ENCODE measurements around the gene LDB2.

Gene LDB2

DNA sequence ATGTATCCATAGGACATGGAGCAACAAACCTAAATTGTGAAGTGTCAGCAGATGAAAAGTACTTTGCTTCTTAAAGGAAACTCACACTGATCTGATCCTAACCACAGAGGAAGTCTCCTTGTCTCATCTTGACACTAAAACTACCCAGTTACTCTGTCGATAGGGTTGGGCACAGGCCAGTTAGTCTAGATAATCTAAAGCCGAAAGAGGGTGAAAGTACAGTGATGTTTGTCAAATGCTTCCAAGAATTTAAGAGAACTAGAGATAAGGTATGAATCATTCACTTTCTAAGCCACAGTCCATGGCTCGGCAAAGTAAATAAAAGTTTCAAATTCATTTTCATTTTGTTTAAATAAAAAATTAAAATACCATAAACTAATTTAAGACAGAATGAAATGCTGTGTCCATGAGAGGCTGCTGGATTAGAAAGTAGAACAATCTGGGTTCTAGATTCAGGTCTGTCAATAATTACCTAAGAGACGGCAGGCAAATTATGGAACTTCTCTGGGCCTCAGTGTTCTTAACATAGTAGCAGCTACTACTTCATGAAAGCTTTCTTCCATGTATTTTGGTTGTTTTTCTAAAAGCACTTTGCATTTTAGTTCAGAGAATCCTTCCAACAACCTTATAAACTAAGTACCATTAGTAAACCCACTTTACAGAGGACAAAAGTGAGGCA, 176.7 kb downstream of the LDB2 start:
- no peak for DNase-seq (ENCODE audit: low read depth, low spot score)

GRCh38 chr4:16720761-16721160, 177.7 kb downstream of the LDB2 start:
- DNase-seq (ENCODE audit: low read depth, low spot score), result no peak

DNA sequence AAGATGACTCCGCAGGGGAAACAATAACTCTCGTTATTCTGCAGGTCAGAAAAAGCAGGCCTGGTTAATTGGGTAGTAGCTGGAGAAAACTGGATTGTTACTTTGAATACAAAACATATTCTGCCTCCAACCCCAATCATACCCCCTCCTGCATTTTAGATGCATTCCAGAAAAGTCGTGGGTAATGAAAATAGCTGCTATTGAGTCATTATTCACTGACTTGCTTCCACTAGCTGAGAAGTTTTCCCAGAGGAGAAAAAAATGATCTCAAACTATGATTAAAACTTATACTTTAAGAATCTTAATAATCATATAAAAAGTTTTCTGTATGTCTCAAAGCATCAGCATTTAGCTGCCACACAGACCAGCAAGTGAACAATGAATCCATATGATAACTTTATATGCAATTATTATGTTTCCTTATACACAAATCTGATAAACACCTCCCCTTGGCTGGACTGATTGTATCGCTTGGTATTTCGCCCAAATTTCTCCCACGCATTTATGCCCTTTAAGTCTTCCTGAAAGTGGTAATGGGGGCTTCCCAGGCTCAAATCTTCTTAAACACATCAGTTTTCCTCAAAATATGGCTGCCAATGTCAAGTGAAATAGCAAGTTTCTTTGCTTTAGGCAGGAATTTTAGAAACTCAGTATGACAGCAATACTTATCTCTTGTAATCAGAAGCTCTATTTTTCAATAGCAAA, 181.0 kb downstream of the LDB2 start:
- DNase-seq (ENCODE audit: low read depth, low spot score), result no peak

- DNase-seq (ENCODE audit: low read depth, low spot score), result no peak
Measured at GRCh38 chr4:16715482-16715881, 183.0 kb downstream of the LDB2 start.

- DNase-seq (ENCODE audit: low read depth, low spot score), result no peak
Measured at GRCh38 chr4:16714191-16714590, 184.3 kb downstream of the LDB2 start.

- no peak for DNase-seq (ENCODE audit: low read depth, low spot score)
Measured at GRCh38 chr4:16713696-16714095, 184.7 kb downstream of the LDB2 start.

- no peak for DNase-seq (ENCODE audit: low read depth, low spot score)
Measured at GRCh38 chr4:16713271-16713670, 185.2 kb downstream of the LDB2 start.

GRCh38 chr4:16710198-16710597, 188.2 kb downstream of the LDB2 start:
- DNase-seq (ENCODE audit: low read depth, low spot score), result no peak

- no peak for DNase-seq (ENCODE audit: low read depth, low spot score)
Measured at GRCh38 chr4:16707874-16708273, 190.6 kb downstream of the LDB2 start.

DNA sequence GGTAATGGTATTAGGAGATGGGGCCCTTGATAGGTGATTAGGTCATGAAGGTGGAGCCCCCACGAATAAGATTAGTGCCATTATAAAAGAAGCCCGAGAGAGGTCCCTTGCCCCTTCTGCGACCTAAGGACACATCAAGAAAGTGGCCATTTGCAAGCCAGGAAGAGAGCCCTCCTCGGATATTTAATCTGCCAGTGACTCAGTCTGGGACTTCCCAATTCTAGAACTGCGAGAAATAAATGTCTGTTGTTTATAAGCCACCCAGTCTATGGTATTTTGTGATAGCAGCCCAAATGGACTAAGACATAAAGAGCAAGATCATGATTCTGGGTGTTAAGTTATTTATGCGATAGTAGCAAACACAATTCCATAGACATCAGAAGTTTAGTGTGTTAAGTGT, 192.2 kb downstream of the LDB2 start:
- no peak for DNase-seq (ENCODE audit: low read depth, low spot score)

GRCh38 chr4:16705341-16705740, 193.1 kb downstream of the LDB2 start:
- DNase-seq (ENCODE audit: low read depth, low spot score), result no peak

GRCh38 chr4:16704489-16704888, 194.0 kb downstream of the LDB2 start:
- DNase-seq (ENCODE audit: low read depth, low spot score), result no peak

DNA sequence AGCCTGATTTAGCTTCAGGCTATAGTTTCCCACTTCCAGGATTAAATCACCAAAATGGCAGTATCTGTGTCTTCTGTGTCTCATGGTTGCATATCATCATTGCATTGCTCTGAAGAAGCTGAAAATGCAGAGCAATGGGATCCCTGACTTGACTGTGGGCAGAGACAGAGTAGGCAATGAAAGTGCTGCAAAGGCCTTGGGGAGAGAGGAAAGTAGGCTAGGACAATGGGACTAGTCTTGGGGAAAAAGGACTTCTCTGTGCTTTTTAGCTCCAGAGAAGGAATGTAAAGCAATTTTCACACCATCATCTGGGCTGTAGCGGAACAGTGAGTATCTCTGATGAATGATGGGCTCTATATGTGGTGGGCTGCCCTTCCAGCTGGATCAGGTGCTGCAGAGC, 202.5 kb downstream of the LDB2 start:
- no peak for DNase-seq (ENCODE audit: low read depth, low spot score)

GRCh38 chr4:16694884-16695276, 203.6 kb downstream of the LDB2 start:
- peak; percentile 78 for DNase-seq (ENCODE audit: low read depth, low spot score)

DNA sequence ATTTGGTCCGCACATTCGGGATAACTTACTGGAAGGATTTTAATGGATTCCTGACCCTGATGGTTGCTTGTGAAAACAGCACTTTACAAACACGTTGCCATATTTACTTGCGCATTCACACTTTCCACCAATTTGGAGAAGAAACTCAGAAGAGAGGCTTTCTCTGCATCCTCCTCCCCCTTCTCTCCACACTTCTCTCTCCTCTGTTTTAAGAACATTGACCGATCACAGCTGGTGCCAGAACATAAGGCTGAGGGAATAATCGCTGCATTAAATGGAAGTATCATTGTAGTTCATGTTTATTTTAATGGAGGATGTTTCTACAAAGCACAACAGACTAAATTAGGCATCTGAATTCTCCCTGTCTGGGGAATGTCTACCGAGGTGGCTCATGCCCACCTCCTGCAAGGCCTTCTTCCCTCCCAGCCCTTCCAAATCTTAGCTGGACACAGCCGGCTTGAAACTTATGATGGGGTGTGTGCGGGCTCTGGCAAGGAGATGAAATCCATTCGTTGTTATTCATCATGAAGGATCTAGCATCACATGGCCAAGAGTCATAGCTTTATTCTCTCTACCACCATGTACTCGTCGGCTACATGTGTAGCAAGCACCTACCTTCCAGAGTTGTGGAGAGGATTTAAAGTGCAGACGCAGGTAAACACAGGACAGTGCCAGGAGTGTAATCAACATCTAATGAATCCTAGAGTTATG, 204.1 kb downstream of the LDB2 start:
- no peak for DNase-seq (ENCODE audit: low read depth, low spot score)

DNA sequence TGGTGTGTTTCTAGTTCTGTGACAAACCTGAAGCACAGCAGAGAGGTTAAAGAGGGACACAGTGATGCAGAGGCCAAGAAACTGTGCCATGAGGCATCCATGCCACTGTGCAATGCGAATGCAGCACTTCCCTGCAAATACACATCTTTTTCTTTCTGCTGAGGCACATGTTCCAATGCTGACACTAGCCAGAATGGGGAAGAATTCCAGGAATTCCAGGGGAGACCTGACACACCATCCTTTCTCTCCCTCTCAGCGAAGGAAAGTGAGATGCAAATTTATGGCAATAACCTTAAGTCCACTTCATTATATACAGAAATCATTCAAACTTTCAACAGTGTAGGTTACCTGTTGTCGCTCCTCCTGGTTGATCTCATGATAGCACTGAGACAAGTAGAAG, 204.8 kb downstream of the LDB2 start:
- DNase-seq (ENCODE audit: low read depth, low spot score), result peak; percentile 25

DNA sequence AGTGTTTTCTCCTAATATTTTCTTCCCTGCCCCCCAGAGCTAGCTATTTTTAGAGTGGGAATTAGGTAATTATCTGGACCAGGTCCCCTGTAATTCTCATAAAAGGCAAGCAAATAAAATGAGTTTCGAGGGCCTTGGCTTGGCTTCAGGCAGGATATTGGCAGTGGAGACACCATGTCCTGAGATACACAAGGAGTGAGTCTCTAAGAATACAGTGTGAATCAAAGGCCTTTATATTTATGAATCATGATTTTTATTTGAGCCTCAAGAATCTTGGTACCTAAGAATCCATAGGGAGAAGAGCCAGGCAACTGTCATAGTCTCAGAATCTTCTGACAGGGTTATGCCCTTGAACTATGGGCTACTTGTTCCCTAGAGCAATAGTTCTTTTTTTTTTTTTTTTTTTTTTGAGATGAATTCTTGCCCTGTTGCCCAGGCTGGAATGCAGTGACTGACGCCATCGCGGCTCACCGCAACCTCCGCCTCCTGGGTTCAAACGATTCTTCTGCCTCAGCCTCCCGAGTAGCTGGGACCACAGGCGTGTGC, 205.4 kb downstream of the LDB2 start:
- no peak for DNase-seq (ENCODE audit: low read depth, low spot score)

GRCh38 chr4:16692524-16692923, 205.9 kb downstream of the LDB2 start:
- no peak for DNase-seq (ENCODE audit: low read depth, low spot score)

- no peak for DNase-seq (ENCODE audit: low read depth, low spot score)
Measured at GRCh38 chr4:16692046-16692445, 206.4 kb downstream of the LDB2 start.

- DNase-seq (ENCODE audit: low read depth, low spot score), result no peak
Measured at GRCh38 chr4:16691450-16691849, 207.0 kb downstream of the LDB2 start.

GRCh38 chr4:16687845-16688244, 210.6 kb downstream of the LDB2 start:
- no peak for DNase-seq (ENCODE audit: low read depth, low spot score)

- no peak for DNase-seq (ENCODE audit: low read depth, low spot score)
Measured at GRCh38 chr4:16687011-16687410, 211.4 kb downstream of the LDB2 start.

DNA sequence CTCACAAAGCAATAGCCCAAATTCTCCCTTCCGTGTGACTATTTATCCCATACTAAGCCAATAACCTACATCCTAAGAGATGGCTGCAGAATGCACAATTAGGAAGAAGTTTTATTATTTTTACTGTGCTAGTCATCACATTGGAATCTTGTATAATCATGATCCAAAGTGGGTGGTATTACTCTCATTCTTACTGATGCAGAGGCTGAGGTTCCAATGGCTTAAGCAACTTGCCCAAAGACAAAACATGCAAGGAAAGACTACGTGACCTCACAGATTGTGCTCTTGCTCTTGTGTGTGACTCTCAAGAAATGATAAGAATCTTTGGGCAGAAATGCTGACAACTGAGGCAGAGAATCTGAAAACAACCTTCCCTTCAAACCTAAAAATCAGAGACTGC, 212.2 kb downstream of the LDB2 start:
- no peak for DNase-seq (ENCODE audit: low read depth, low spot score)

Data from iPS DF 19.7 (cell line).